HT-29 (cell line): Measurements from ENCODE around the gene FRAS1. TPM values are rescaled to one million over a fixed set of nuclear protein-coding genes. Genes with fewer than 3 reads are reported as not detected.
A peak's percentile ranks its signal among the peaks of the same experiment; 100 is the strongest.
"Not testable (repeated sequence)": the region's sequence is repeated elsewhere in the genome, so short reads cannot be mapped to it uniquely, and the experiment has no call there.

Experiments
- DNase-seq: peaks from one replicate; pipeline ENCODE4 v3.0.0-alpha.2; 2015; ENCODE audit warnings: low spot score
- total RNA-seq: library from RNA; depleted of rRNA; stranded (reverse); fragments of >200 nt; shearing (Covaris generic); gene quantifications from 2 replicates; pipeline ENCODE4 v1.2.3, GENCODE V29; 2014

Gene FRAS1
- total RNA-seq, 1 experiment from 2014 or later = 18.9 TPM

GRCh38 chr4:78162342-78162741 is 105.2 kb downstream of the FRAS1 start:
- no peak for DNase-seq

- DNase-seq = no peak
Observed at GRCh38 chr4:78162821-78163220, 105.7 kb downstream of the FRAS1 start.

- no peak for DNase-seq
Observed at GRCh38 chr4:78165758-78166157, 108.6 kb downstream of the FRAS1 start.

GRCh38 chr4:78166622-78167021 is 109.5 kb downstream of the FRAS1 start:
- DNase-seq = no peak

- no peak for DNase-seq
Observed at GRCh38 chr4:78167510-78167909, 110.4 kb downstream of the FRAS1 start.

GRCh38 chr4:78168029-78168428 is 110.9 kb downstream of the FRAS1 start:
- DNase-seq = no peak

- no peak for DNase-seq
Observed at GRCh38 chr4:78169728-78170127, 112.6 kb downstream of the FRAS1 start.

GRCh38 chr4:78171482-78171881 is 114.4 kb downstream of the FRAS1 start:
- no peak for DNase-seq

GRCh38 chr4:78174891-78175290 is 117.8 kb downstream of the FRAS1 start:
- DNase-seq = no peak

GRCh38 chr4:78179196-78179595 is 122.1 kb downstream of the FRAS1 start:
- no peak for DNase-seq

- not testable (repeated sequence) for DNase-seq
Observed at GRCh38 chr4:78181681-78182234, 124.6 kb downstream of the FRAS1 start.

GRCh38 chr4:78184584-78184983 is 127.5 kb downstream of the FRAS1 start:
- DNase-seq = no peak

- no peak for DNase-seq
Observed at GRCh38 chr4:78185117-78185516, 128.0 kb downstream of the FRAS1 start.

- DNase-seq = no peak
Observed at GRCh38 chr4:78186597-78187543, 129.7 kb downstream of the FRAS1 start.

GRCh38 chr4:78190068-78190467 is 132.9 kb downstream of the FRAS1 start:
- no peak for DNase-seq

GRCh38 chr4:78190595-78190994 is 133.5 kb downstream of the FRAS1 start:
- DNase-seq = no peak

- no peak for DNase-seq
Observed at GRCh38 chr4:78197947-78198346, 140.8 kb downstream of the FRAS1 start.

- DNase-seq = no peak
Observed at GRCh38 chr4:78199984-78200383, 142.9 kb downstream of the FRAS1 start.

GRCh38 chr4:78200949-78201348 is 143.8 kb downstream of the FRAS1 start:
- no peak for DNase-seq

GRCh38 chr4:78204176-78204575 is 147.1 kb downstream of the FRAS1 start:
- no peak for DNase-seq

GRCh38 chr4:78205591-78205990 is 148.5 kb downstream of the FRAS1 start:
- DNase-seq = no peak

GRCh38 chr4:78207541-78207940 is 150.4 kb downstream of the FRAS1 start:
- DNase-seq = no peak

- DNase-seq = peak; percentile 9
Observed at GRCh38 chr4:78207951-78208350, 150.8 kb downstream of the FRAS1 start.
